IMR-90 (cell line): Measurements from ENCODE around the gene ABHD2. TPM values are rescaled to one million over a fixed set of nuclear protein-coding genes. Genes with fewer than 3 reads are reported as not detected.

Experiments
- ATAC-seq: fragments of 200-7000 bp; cut with Tn5 transposase; 2 replicates; pipeline ENCODE4 v1.9.1; 2020; ENCODE audit warnings: low read depth, mild to moderate bottlenecking, moderate library complexity
- BruUV-seq: library from RNA; stranded (reverse); fragments of 400-500 nt; replicated peaks from 2 replicates; lab custom pipeline; 2021; lab: Mats Ljungman, UMichigan
- CTCF ChIA-PET: fragments of 300-600 bp; formaldehyde crosslinking; extraction: SDS; loops from one replicate; lab custom pipeline; 2021; ENCODE audit warnings: antibody characterized with exemption; lab: Yijun Ruan, JAX
- POLR2A ChIA-PET: fragments of 300-600 bp; sonication (Branson Sonifier 250); formaldehyde crosslinking; loops from one replicate; lab custom pipeline; 2022; ENCODE audit warnings: antibody characterized with exemption; ENCODE audit not compliant: unreplicated experiment; lab: Charles Lee
- DNase-seq: peaks from one replicate; pipeline ENCODE4 v3.0.0; 2013
- H2AFZ ChIP-seq: replicated peaks from 2 replicates; pipeline ENCODE3; 2013; ENCODE audit warnings: low read length, mild to moderate bottlenecking; ENCODE audit not compliant: poor library complexity
- H2AK5ac ChIP-seq: 2 replicates; pipeline ENCODE4 v1.6.1; 2013; ENCODE audit warnings: low read depth, low read length, inconsistent platforms
- H2AK9ac ChIP-seq: replicated peaks from 2 replicates; pipeline ENCODE3; 2013; ENCODE audit warnings: mild to moderate bottlenecking, low read depth, low read length, moderate library complexity; ENCODE audit not compliant: poor library complexity
- H2BK120ac ChIP-seq: 2 replicates; pipeline ENCODE4 v1.6.1; 2013; ENCODE audit warnings: low read depth, low read length, inconsistent platforms
- H2BK15ac ChIP-seq: 3 replicates; pipeline ENCODE4 v1.6.1; 2013; ENCODE audit warnings: low read depth, low read length, inconsistent platforms
- H2BK20ac ChIP-seq: 2 replicates; pipeline ENCODE4 v1.6.1; 2013; ENCODE audit warnings: low read depth, mild to moderate bottlenecking, inconsistent platforms, low read length, moderate library complexity
- H2BK5ac ChIP-seq: 2 replicates; pipeline ENCODE4 v1.6.1; 2013; ENCODE audit warnings: mild to moderate bottlenecking, low read depth, low read length, inconsistent platforms; ENCODE audit not compliant: poor library complexity, severe bottlenecking
- H3K14ac ChIP-seq: replicated peaks from 2 replicates; pipeline ENCODE4 v1.6.1; 2013; ENCODE audit warnings: low read depth, low read length, inconsistent platforms
- H3K18ac ChIP-seq: 2 replicates; pipeline ENCODE4 v1.6.1; 2013; ENCODE audit warnings: low read depth, low read length, control low read depth
- H3K23ac ChIP-seq: 2 replicates; pipeline ENCODE4 v1.6.1; 2013; ENCODE audit warnings: low read depth, low read length, inconsistent platforms
- H3K27ac ChIP-seq: 2 replicates; pipeline ENCODE4 v1.5.1; 2013; ENCODE audit warnings: mild to moderate bottlenecking, control low read depth, low read length; ENCODE audit not compliant: insufficient read depth
- H3K27me3 ChIP-seq: 2 replicates; pipeline ENCODE4 v1.6.1; 2013; ENCODE audit warnings: low read length; ENCODE audit not compliant: control insufficient read depth, insufficient read depth
- H3K36me3 ChIP-seq: 2 replicates; pipeline ENCODE4 v1.6.1; 2013; ENCODE audit warnings: low read length, mixed read lengths; ENCODE audit not compliant: control insufficient read depth, insufficient read depth
- H3K4ac ChIP-seq: 2 replicates; pipeline ENCODE4 v1.6.1; 2013; ENCODE audit warnings: low read depth, low read length, inconsistent platforms
- H3K4me1 ChIP-seq: 2 replicates; pipeline ENCODE4 v1.6.1; 2013; ENCODE audit warnings: low read length, mixed read lengths; ENCODE audit not compliant: control insufficient read depth, insufficient read depth
- H3K4me2 ChIP-seq: 2 replicates; pipeline ENCODE4 v1.6.1; 2013; ENCODE audit warnings: low read depth, mild to moderate bottlenecking, control low read depth, low read length, moderate library complexity
- H3K4me3 ChIP-seq: 2 replicates; pipeline ENCODE4 v1.5.1; 2013; ENCODE audit warnings: low read depth, mild to moderate bottlenecking, control low read depth, low read length, moderate library complexity; ENCODE audit not compliant: insufficient read depth
- H3K56ac ChIP-seq: 2 replicates; pipeline ENCODE4 v1.6.1; 2013; ENCODE audit warnings: low read length, inconsistent platforms; ENCODE audit not compliant: insufficient read depth; ENCODE audit errors: extremely low read depth
- H3K79me1 ChIP-seq, 2 experiments: 2 replicates each; pipeline ENCODE4 v1.6.1; 2013; ENCODE audit warnings: low read length in 2 of 2, inconsistent platforms in 1 of 2, low read depth in 1 of 2
- H3K9ac ChIP-seq: 2 replicates; pipeline ENCODE4 v1.6.1; 2013; ENCODE audit warnings: low read depth, low read length, control low read depth
- H3K9me1 ChIP-seq: 2 replicates; pipeline ENCODE4 v1.6.1; 2013; ENCODE audit warnings: low read length, inconsistent platforms; ENCODE audit not compliant: insufficient read depth
- H3K9me3 ChIP-seq: 2 replicates; pipeline ENCODE4 v1.6.1; 2013; ENCODE audit warnings: low read length; ENCODE audit not compliant: control insufficient read depth, insufficient read depth
- H4K20me1 ChIP-seq: 2 replicates; pipeline ENCODE4 v1.6.1; 2013; ENCODE audit warnings: low read length, inconsistent platforms; ENCODE audit not compliant: insufficient read depth
- H4K5ac ChIP-seq: 2 replicates; pipeline ENCODE4 v1.6.1; 2013; ENCODE audit warnings: mild to moderate bottlenecking, low read depth, low read length, control low read depth
- H4K8ac ChIP-seq, 2 experiments: 2 replicates each; pipeline ENCODE4 v1.6.1; 2013; ENCODE audit warnings: low read depth in 2 of 2, low read length in 2 of 2, control low read depth in 1 of 2, inconsistent platforms in 1 of 2
- H4K91ac ChIP-seq: 2 replicates; pipeline ENCODE4 v1.6.1; 2013; ENCODE audit warnings: low read depth, low read length, inconsistent platforms; ENCODE audit not compliant: insufficient read depth
- BHLHE40 ChIP-seq: fragments of 150-350 bp; IDR thresholded peaks from 2 replicates; pipeline ENCODE4 v1.6.1; 2016; ENCODE audit warnings: mild to moderate bottlenecking, low read depth, low read length
- CEBPB ChIP-seq: IDR thresholded peaks from 2 replicates; pipeline ENCODE4 v1.6.1; 2012; ENCODE audit warnings: low read depth, low read length, improper control_type of control experiment
- CHD1 ChIP-seq: IDR thresholded peaks from 2 replicates; pipeline ENCODE4 v1.6.1; 2012; ENCODE audit warnings: low read depth, low read length, improper control_type of control experiment
- CTCF ChIP-seq: conservative IDR thresholded peaks from 2 replicates; pipeline ENCODE4 v1.5.1; 2012; ENCODE audit warnings: mild to moderate bottlenecking, low read depth, low read length, improper control_type of control experiment
- MAFK ChIP-seq: IDR thresholded peaks from 2 replicates; pipeline ENCODE4 v1.6.1; 2012; ENCODE audit warnings: low read depth, low read length, improper control_type of control experiment
- MAZ ChIP-seq: IDR thresholded peaks from 2 replicates; pipeline ENCODE4 v1.6.1; 2012; ENCODE audit warnings: low read depth, mild to moderate bottlenecking, low read length, improper control_type of control experiment, moderate library complexity, borderline replicate concordance
- MXI1 ChIP-seq: IDR thresholded peaks from 2 replicates; pipeline ENCODE4 v1.6.1; 2012; ENCODE audit warnings: low read depth, mild to moderate bottlenecking, low read length, moderate library complexity, borderline replicate concordance
- NFE2L2 ChIP-seq: fragments of 150-350 bp; IDR thresholded peaks from 2 replicates; pipeline ENCODE4 v1.6.1; 2016; ENCODE audit warnings: low read depth, mild to moderate bottlenecking, low read length
- POLR2A ChIP-seq: IDR thresholded peaks from 2 replicates; pipeline ENCODE4 v1.6.1; 2012; ENCODE audit warnings: mild to moderate bottlenecking, low read depth, low read length
- RAD21 ChIP-seq: IDR thresholded peaks from 2 replicates; pipeline ENCODE4 v1.6.1; 2012; ENCODE audit warnings: low read length, improper control_type of control experiment
- RCOR1 ChIP-seq: IDR thresholded peaks from 2 replicates; pipeline ENCODE4 v1.6.1; 2012; ENCODE audit warnings: mild to moderate bottlenecking, low read length, improper control_type of control experiment; ENCODE audit not compliant: insufficient replicate concordance
- RFX5 ChIP-seq: IDR thresholded peaks from 2 replicates; pipeline ENCODE4 v1.8.0; 2012; ENCODE audit warnings: low read depth, mild to moderate bottlenecking, low read length, moderate library complexity
- SMC3 ChIP-seq: fragments of 150-350 bp; IDR thresholded peaks from 2 replicates; pipeline ENCODE4 v1.6.1; 2016; ENCODE audit warnings: low read depth, mild to moderate bottlenecking, antibody characterized with exemption, low read length, moderate library complexity
- WGBS, 2 experiments: methylation state at CpG; one replicate each; pipeline versions ENCODE4 v1.1.5 to v1.1.7; 2013; ENCODE audit warnings: missing lambda C conversion rate in 2 of 2; ENCODE audit not compliant: insufficient read length in 1 of 2; ENCODE audit errors: extremely low coverage in 2 of 2; 5-methylcytosine and 5-hydroxymethylcytosine counted together
- dilution Hi-C: fragments of 300-500 bp; cut with HindIII; formaldehyde crosslinking; loops from one replicate; pipeline ENCODE4 v1.14.3; 2018; ENCODE audit warnings: low sequenced_read_pairs; ENCODE audit not compliant: unreplicated experiment
- in situ Hi-C: fragments of 300-500 bp; cut with MboI; formaldehyde crosslinking; loops from 3 replicates; pipeline ENCODE4 v1.14.3; 2019; ENCODE audit warnings: low sequenced_read_pairs, inconsistent platforms, mixed read lengths
- intact Hi-C: fragments of 100-400 bp; cut with micrococcal nuclease; formaldehyde crosslinking; loops from 2 replicates; pipeline ENCODE4 v1.10.0; 2022
- polyA plus RNA-seq, 3 experiments: library from polyadenylated mRNA; depleted of rRNA; stranded (reverse); fragments of >200 nt; gene quantifications; 2 replicates each; pipeline ENCODE4 v1.2.3, GENCODE V29; 2012; ENCODE audit warnings: low replicate concordance in 1 of 3
- total RNA-seq: library from RNA; depleted of rRNA; stranded (reverse); fragments of >200 nt; gene quantifications from 2 replicates; pipeline ENCODE4 v1.2.3, GENCODE V29; 2012
- TF ChIP-seq, protein P1 (sequence below): fragments of 150-350 bp; IDR thresholded peaks from 2 replicates; pipeline ENCODE4 v1.6.1; 2016; ENCODE audit warnings: low read depth, mild to moderate bottlenecking, low read length, moderate library complexity, borderline replicate concordance
- TF ChIP-seq, protein P2 (sequence below): fragments of 150-350 bp; IDR thresholded peaks from 2 replicates; pipeline ENCODE4 v1.6.1; 2017; ENCODE audit warnings: mild to moderate bottlenecking, antibody characterized with exemption, low read length, low read depth

The ABHD2 gene
- total and polyA plus RNA-seq, 2 of the 4 experiments (the other 2 are of a cell fraction): 31.2 to 62.9 TPM

DNA sequence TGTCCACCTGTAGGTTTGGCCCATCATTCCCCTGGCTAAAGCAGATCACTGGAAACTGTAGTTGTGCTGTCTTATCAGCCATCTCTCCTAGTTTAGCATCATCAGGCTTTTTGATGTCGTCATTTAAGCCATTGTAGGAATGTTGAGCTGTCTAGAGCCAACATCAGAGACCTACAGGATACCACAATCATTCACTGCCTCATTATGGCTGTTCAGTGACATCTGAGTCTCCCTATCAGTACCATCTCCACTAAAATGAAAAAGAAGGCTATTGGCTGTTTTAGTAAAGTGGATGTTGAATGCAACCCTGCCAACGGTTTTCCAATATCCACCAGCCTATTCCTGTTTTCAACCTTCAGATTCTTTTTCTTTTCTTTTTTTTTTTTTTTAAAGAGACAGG, 103.9 kb downstream of the ABHD2 start:
- peaks cover 46% of the 10 kb centered on the region for H3K36me3 ChIP-seq
- no peak overlapping the region for H2AK5ac ChIP-seq
- H3K27ac ChIP-seq: no peak overlapping the region
- ChIA-PET CTCF (interaction anchor here (0.6 kb wide), 1 partner anchor 13 kb away, joined by 3 read pairs; no protein-coding TSS in a partner anchor), POLR2A (no interaction called here)
- no peaks in the 10 kb centered on the region for H3K27me3 ChIP-seq
- no peak overlapping the region for H2AK9ac ChIP-seq
- H3K4me1 ChIP-seq: peaks cover 2% of the 10 kb centered on the region
- ATAC-seq (no peak), DNase-seq (peak; percentile 31)
- no peak overlapping the region for H2AFZ ChIP-seq
- no peak overlapping the region for H2BK120ac ChIP-seq
- H3K9ac ChIP-seq: no peak overlapping the region
- H2BK15ac ChIP-seq: no peak overlapping the region
- no peak overlapping the region for H4K8ac ChIP-seq
- intact Hi-C loops (no loop called here), in situ Hi-C loops (no loop called here), dilution Hi-C loops (no loop called here)
- no peak overlapping the region for H2BK20ac ChIP-seq
- no peak overlapping the region for H3K18ac ChIP-seq
- no CpG with 5 or more reads among the region's 2 CpGs for WGBS, 2 experiments
- no peak overlapping the region for H3K4ac ChIP-seq
- no peaks in the 10 kb centered on the region for H3K9me3 ChIP-seq
- TF ChIP-seq NFE2L2 (no peak), SMC3 (no peak), CHD1 (no peak), MXI1 (no peak), POLR2A (no peak), MAZ (no peak), RAD21 (no peak), CEBPB (no peak), RCOR1 (no peak), MAFK (no peak), BHLHE40 (no peak), RFX5 (no peak), CTCF (no peak)
- TF ChIP-seq, protein P1, sequence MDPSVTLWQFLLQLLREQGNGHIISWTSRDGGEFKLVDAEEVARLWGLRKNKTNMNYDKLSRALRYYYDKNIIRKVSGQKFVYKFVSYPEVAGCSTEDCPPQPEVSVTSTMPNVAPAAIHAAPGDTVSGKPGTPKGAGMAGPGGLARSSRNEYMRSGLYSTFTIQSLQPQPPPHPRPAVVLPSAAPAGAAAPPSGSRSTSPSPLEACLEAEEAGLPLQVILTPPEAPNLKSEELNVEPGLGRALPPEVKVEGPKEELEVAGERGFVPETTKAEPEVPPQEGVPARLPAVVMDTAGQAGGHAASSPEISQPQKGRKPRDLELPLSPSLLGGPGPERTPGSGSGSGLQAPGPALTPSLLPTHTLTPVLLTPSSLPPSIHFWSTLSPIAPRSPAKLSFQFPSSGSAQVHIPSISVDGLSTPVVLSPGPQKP: no peak
- TF ChIP-seq, protein P2, sequence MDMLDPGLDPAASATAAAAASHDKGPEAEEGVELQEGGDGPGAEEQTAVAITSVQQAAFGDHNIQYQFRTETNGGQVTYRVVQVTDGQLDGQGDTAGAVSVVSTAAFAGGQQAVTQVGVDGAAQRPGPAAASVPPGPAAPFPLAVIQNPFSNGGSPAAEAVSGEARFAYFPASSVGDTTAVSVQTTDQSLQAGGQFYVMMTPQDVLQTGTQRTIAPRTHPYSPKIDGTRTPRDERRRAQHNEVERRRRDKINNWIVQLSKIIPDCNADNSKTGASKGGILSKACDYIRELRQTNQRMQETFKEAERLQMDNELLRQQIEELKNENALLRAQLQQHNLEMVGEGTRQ: no peak
- H3K79me1 ChIP-seq: peaks cover 0 to 6% of the 10 kb centered on the region in 2 experiments; a peak in 1 of 4 replicates
- no TSS peak for BruUV-seq
- H3K23ac ChIP-seq: peak overlapping the region; percentile 46
- H4K20me1 ChIP-seq: no peaks in the 10 kb centered on the region
- peaks cover 21% of the 10 kb centered on the region for H3K9me1 ChIP-seq
- no peak overlapping the region for H3K4me2 ChIP-seq
- H3K56ac ChIP-seq: no peak overlapping the region
- no peak overlapping the region for H4K91ac ChIP-seq
- H4K5ac ChIP-seq: no peak overlapping the region
- H2BK5ac ChIP-seq: no peak overlapping the region
- 0 out of 2 replicates have a peak overlapping the region, but pooled peaks have one; percentile 29 for H3K14ac ChIP-seq
- no peak overlapping the region for H3K4me3 ChIP-seq
